Measurements from ENCODE around the gene ANKRD2. TPM values are rescaled to one million over a fixed set of nuclear protein-coding genes. Genes with fewer than 3 reads are reported as not detected.
A peak's percentile ranks its signal among the peaks of the same experiment; 100 is the strongest.

ANKRD2 gene
- total and polyA plus RNA-seq, 10 of the 15 experiments (the other 5 are each of a cell fraction or from before 2014, with no cell fraction given), result 0.18 to 0.23 TPM; not detected in 8

- TF ChIP-seq MTA2 (IDR thresholded peaks at IDR 0.05; ENCODE audit: low read depth), result no peak
- TF ChIP-seq GABPA (IDR thresholded peaks at IDR 0.05; ENCODE audit: low read depth), result no peak
- BruUV-seq (replicated peaks), result no TSS peak
- 61% methylated on average over 37 of the region's 40 CpGs for WGBS (ENCODE audit: insufficient coverage, insufficient replicate concordance, low lambda C conversion rate, missing lambda C conversion rate)
- in situ Hi-C loops (cut with MboI), result no loop called here
- H3K27ac ChIP-seq (ENCODE audit: control insufficient read depth, insufficient read depth), result no peak overlapping the region
- no peak for DNase-seq (ENCODE audit: low read depth, low spot score)
- no peaks in the 10 kb centered on the region; a peak in 1 of 4 replicates for H3K27me3 ChIP-seq (replicated peaks in 1 of 2; ENCODE audit: control insufficient read depth in 2 of 2, insufficient read depth in 2 of 2, low read length in 1 of 2)
- intact Hi-C loops (cut with micrococcal nuclease; ENCODE audit: unreplicated experiment), result no loop called here
- ChIA-PET CTCF (no interaction called here), POLR2A (no interaction called here), RAD21 (ENCODE audit: unreplicated experiment) (no interaction called here), SMC1A (ENCODE audit: uncharacterized antibody, unreplicated experiment) (no interaction called here)
- no peaks in the 10 kb centered on the region for H3K79me2 ChIP-seq (ENCODE audit: control insufficient read depth, insufficient read depth, low read length)
- no peak overlapping the region for H3K9ac ChIP-seq (ENCODE audit: control insufficient read depth, insufficient read depth, low read length)
- no peaks in the 10 kb centered on the region for H3K36me3 ChIP-seq (ENCODE audit: control insufficient read depth in 2 of 2, insufficient read depth in 2 of 2, low read length in 1 of 2)
- H3K4me1 ChIP-seq (ENCODE audit: control insufficient read depth, insufficient read depth, low read length), result no peaks in the 10 kb centered on the region
- ATAC-seq, result peak; percentile 41; the same call in 2 of the 3 replicates
- FAIRE-seq, result no peak
- no peaks in the 10 kb centered on the region for H3K9me3 ChIP-seq (replicated peaks; ENCODE audit: control insufficient read depth, insufficient read depth, low read length)
- no peak overlapping the region for H2AFZ ChIP-seq (ENCODE audit: control insufficient read depth, low read depth, low read length)
- no peak overlapping the region for H3K4me2 ChIP-seq (ENCODE audit: control insufficient read depth, insufficient read depth)
- H4K20me1 ChIP-seq (ENCODE audit: control insufficient read depth, insufficient read depth), result no peaks in the 10 kb centered on the region
- H3K4me3 ChIP-seq, result no peak overlapping the region
These were observed 5.7 kb downstream of the ANKRD2 start for GRCh38 chr10:97578171-97578844.

- Histone ChIP-seq H2AFZ (ENCODE audit: control insufficient read depth, low read depth, low read length) (no peak overlapping the region), H3K4me1 (ENCODE audit: control insufficient read depth, insufficient read depth, low read length) (no peaks in the 10 kb centered on the region), H3K36me3 (ENCODE audit: control insufficient read depth in 2 of 2, insufficient read depth in 2 of 2, low read length in 1 of 2) (no peaks in the 10 kb centered on the region), H4K20me1 (ENCODE audit: control insufficient read depth, insufficient read depth) (no peaks in the 10 kb centered on the region), H3K79me2 (ENCODE audit: control insufficient read depth, insufficient read depth, low read length) (no peaks in the 10 kb centered on the region), H3K4me2 (ENCODE audit: control insufficient read depth, insufficient read depth) (no peak overlapping the region), H3K27ac (ENCODE audit: control insufficient read depth, insufficient read depth) (no peak overlapping the region), H3K9me3 (replicated peaks; ENCODE audit: control insufficient read depth, insufficient read depth, low read length) (no peaks in the 10 kb centered on the region), H3K9ac (ENCODE audit: control insufficient read depth, insufficient read depth, low read length) (no peak overlapping the region), H3K27me3 (replicated peaks in 1 of 2; ENCODE audit: control insufficient read depth in 2 of 2, insufficient read depth in 2 of 2, low read length in 1 of 2) (no peaks in the 10 kb centered on the region; a peak in 1 of 4 replicates), H3K4me3 (no peak overlapping the region)
- 50% methylated on average over 9 of the region's 9 CpGs for WGBS (ENCODE audit: insufficient coverage, insufficient replicate concordance, low lambda C conversion rate, missing lambda C conversion rate)
- no peak for TF ChIP-seq E2F8 (IDR thresholded peaks at IDR 0.05; ENCODE audit: low read depth, partially characterized antibody)
- TF ChIP-seq TCF7 (IDR thresholded peaks at IDR 0.05; ENCODE audit: borderline replicate concordance), result no peak
- no peak for TF ChIP-seq BMI1 (IDR thresholded peaks at IDR 0.05; ENCODE audit: borderline replicate concordance)
- TF ChIP-seq ATF7 (IDR thresholded peaks at IDR 0.05; ENCODE audit: low read depth), result no peak
- RAD21 ChIA-PET (ENCODE audit: unreplicated experiment), result interaction anchor here (0.7 kb wide), 1 partner anchor 27 kb away, joined by 4 read pairs; no protein-coding TSS in a partner anchor
- no peak for FAIRE-seq
- BruUV-seq (replicated peaks), result no TSS peak
- CTCF ChIA-PET, result interaction anchor here (1.2 kb wide), 1 partner anchor 32 kb away, joined by 4 read pairs; no protein-coding TSS in a partner anchor
- DNase-seq (ENCODE audit: low read depth, low spot score), result no peak
- POLR2A ChIA-PET, result no interaction called here
- SMC1A ChIA-PET (ENCODE audit: uncharacterized antibody, unreplicated experiment), result interaction anchor here (1.0 kb wide), 1 partner anchor 9 kb away, joined by 4 read pairs; no protein-coding TSS in a partner anchor
- in situ Hi-C loops (cut with MboI) (no loop called here), intact Hi-C loops (cut with micrococcal nuclease; ENCODE audit: unreplicated experiment) (no loop called here)
- ATAC-seq, result no peak
These were observed 8.1 kb downstream of the ANKRD2 start for GRCh38 chr10:97580421-97581367.

Measured in GM12878 (cell line).